H9 (cell line): Measurements from ENCODE around the gene F12. TPM values are rescaled to one million over a fixed set of nuclear protein-coding genes. Genes with fewer than 3 reads are reported as not detected.

Experiments
- DNase-seq: peaks from one replicate; pipeline ENCODE4 v3.0.0-alpha.2; 2017
- H2AFZ ChIP-seq: one replicate; pipeline ENCODE4 v1.6.1; 2013; ENCODE audit warnings: mild to moderate bottlenecking, low read length, control low read depth, moderate library complexity
- H2AK5ac ChIP-seq: 2 replicates; pipeline ENCODE4 v1.6.1; 2013; ENCODE audit warnings: low read length, control low read depth, mixed read lengths; ENCODE audit not compliant: insufficient read length
- H2BK120ac ChIP-seq: one replicate; pipeline ENCODE4 v1.6.1; 2013; ENCODE audit warnings: low read depth, mild to moderate bottlenecking, low read length, control low read depth, inconsistent platforms; ENCODE audit not compliant: poor library complexity, severe bottlenecking
- H2BK12ac ChIP-seq: 2 replicates; pipeline ENCODE4 v1.6.1; 2013; ENCODE audit warnings: low read length, control low read depth, mixed read lengths, low read depth; ENCODE audit not compliant: insufficient read length
- H2BK15ac ChIP-seq: 2 replicates; pipeline ENCODE4 v1.6.1; 2013; ENCODE audit warnings: low read depth, low read length, control low read depth
- H2BK20ac ChIP-seq: one replicate; pipeline ENCODE4 v1.6.1; 2013; ENCODE audit warnings: low read depth, mild to moderate bottlenecking, low read length, control low read depth, inconsistent platforms; ENCODE audit not compliant: poor library complexity, severe bottlenecking
- H2BK5ac ChIP-seq: 2 replicates; pipeline ENCODE4 v1.6.1; 2013; ENCODE audit warnings: low read length, control low read depth, mixed read lengths; ENCODE audit not compliant: insufficient read length
- H3K14ac ChIP-seq: 2 replicates; pipeline ENCODE4 v1.6.1; 2013; ENCODE audit warnings: low read length, control low read depth; ENCODE audit not compliant: insufficient read depth
- H3K18ac ChIP-seq: 2 replicates; pipeline ENCODE4 v1.6.1; 2013; ENCODE audit warnings: low read depth, mild to moderate bottlenecking, mixed read lengths, low read length, control low read depth; ENCODE audit not compliant: insufficient read length
- H3K23ac ChIP-seq: 2 replicates; pipeline ENCODE4 v1.6.1; 2013; ENCODE audit warnings: low read length, control low read depth, mixed read lengths, low read depth; ENCODE audit not compliant: insufficient read length
- H3K23me2 ChIP-seq: 2 replicates; pipeline ENCODE4 v1.6.1; 2013; ENCODE audit warnings: low read depth, mild to moderate bottlenecking, mixed read lengths, low read length, control low read depth; ENCODE audit not compliant: insufficient read length, poor library complexity, severe bottlenecking
- H3K27ac ChIP-seq: 2 replicates; pipeline ENCODE4 v1.5.1; 2013; ENCODE audit warnings: low read length, control low read depth, mixed read lengths, low read depth; ENCODE audit not compliant: insufficient read length
- H3K27me3 ChIP-seq: 2 replicates; pipeline ENCODE4 v1.6.1; 2013; ENCODE audit warnings: low read length, control low read depth, inconsistent platforms; ENCODE audit not compliant: insufficient read depth
- H3K4ac ChIP-seq: 2 replicates; pipeline ENCODE4 v1.6.1; 2013; ENCODE audit warnings: low read depth, mild to moderate bottlenecking, control low read depth, inconsistent platforms, low read length, moderate library complexity
- H3K4me1 ChIP-seq: 2 replicates; pipeline ENCODE4 v1.6.1; 2013; ENCODE audit warnings: low read length, control low read depth, inconsistent platforms; ENCODE audit not compliant: insufficient read depth
- H3K4me2 ChIP-seq: 2 replicates; pipeline ENCODE4 v1.6.1; 2013; ENCODE audit warnings: low read length, control low read depth, mixed read lengths; ENCODE audit not compliant: insufficient read length, insufficient read depth
- H3K56ac ChIP-seq: 2 replicates; pipeline ENCODE4 v1.6.1; 2013; ENCODE audit warnings: low read depth, mild to moderate bottlenecking, mixed read lengths, low read length, control low read depth; ENCODE audit not compliant: insufficient read length
- H3K79me1 ChIP-seq: 2 replicates; pipeline ENCODE4 v1.6.1; 2013; ENCODE audit warnings: low read depth, mild to moderate bottlenecking, moderate library complexity, low read length, control low read depth, inconsistent platforms; ENCODE audit not compliant: insufficient read depth, poor library complexity, severe bottlenecking
- H3K79me2 ChIP-seq: 2 replicates; pipeline ENCODE4 v1.6.1; 2013; ENCODE audit warnings: low read length, control low read depth, inconsistent platforms; ENCODE audit not compliant: insufficient read depth
- H3K9ac ChIP-seq: 2 replicates; pipeline ENCODE4 v1.6.1; 2013; ENCODE audit warnings: low read length, control low read depth, mixed read lengths; ENCODE audit not compliant: insufficient read length; ENCODE audit errors: extremely low read depth
- H3K9me3 ChIP-seq: one replicate; pipeline ENCODE4 v1.6.1; 2013; ENCODE audit warnings: low read depth, low read length, inconsistent platforms; ENCODE audit not compliant: control insufficient read depth
- H3T11ph ChIP-seq: one replicate; pipeline ENCODE4 v1.6.1; 2013; ENCODE audit warnings: mild to moderate bottlenecking, low read length, control low read depth, inconsistent platforms
- H4K20me1 ChIP-seq: one replicate; pipeline ENCODE4 v1.6.1; 2013; ENCODE audit not compliant: control insufficient read depth, insufficient read length, insufficient read depth
- H4K5ac ChIP-seq: 2 replicates; pipeline ENCODE4 v1.6.1; 2013; ENCODE audit warnings: low read depth, mild to moderate bottlenecking, mixed read lengths, low read length, control low read depth; ENCODE audit not compliant: insufficient read length
- H4K8ac ChIP-seq: replicated peaks from 2 replicates; pipeline ENCODE4 v1.6.1; 2013; ENCODE audit warnings: low read length, control low read depth, mixed read lengths, low read depth; ENCODE audit not compliant: insufficient read length
- H4K91ac ChIP-seq: 2 replicates; pipeline ENCODE4 v1.6.1; 2013; ENCODE audit warnings: low read depth, mild to moderate bottlenecking, moderate library complexity, mixed read lengths, low read length, control low read depth; ENCODE audit not compliant: insufficient read length
- H3K27ac Mint-ChIP-seq, 3 experiments: 2 replicates in 2 of 3; 3 replicates in 1 of 3; pipeline ENCODE4 v1.8.0; 2020 to 2021; ENCODE audit warnings: mixed read lengths in 3 of 3, mild to moderate bottlenecking in 1 of 3, moderate library complexity in 1 of 3
- H3K27me3 Mint-ChIP-seq: 2 replicates; pipeline ENCODE4 v1.8.0; 2021; ENCODE audit warnings: low read depth, mild to moderate bottlenecking, moderate library complexity, mixed read lengths
- H3K36me3 Mint-ChIP-seq, 3 experiments: 2 replicates in 2 of 3; 3 replicates in 1 of 3; pipeline ENCODE4 v1.8.0; 2020 to 2021; ENCODE audit warnings: low read depth in 3 of 3, mixed read lengths in 3 of 3; ENCODE audit not compliant: insufficient read depth in 1 of 3
- H3K4me1 Mint-ChIP-seq, 2 experiments: 2 replicates each; pipeline ENCODE4 v1.8.0; 2020; ENCODE audit warnings: mixed read lengths in 2 of 2
- H3K4me3 Mint-ChIP-seq, 2 experiments: 2 replicates in 1 of 2; 3 replicates in 1 of 2; pipeline ENCODE4 v1.8.0; 2020 to 2021; ENCODE audit warnings: mild to moderate bottlenecking in 2 of 2, mixed read lengths in 2 of 2, moderate library complexity in 1 of 2
- H3K9me3 Mint-ChIP-seq, 2 experiments: 2 replicates in 1 of 2; 3 replicates in 1 of 2; pipeline ENCODE4 v1.8.0; 2020; ENCODE audit warnings: mild to moderate bottlenecking in 2 of 2, mixed read lengths in 2 of 2, moderate library complexity in 1 of 2
- CTCF ChIP-seq: fragments of 200-600 bp; sonication (generic); conservative IDR thresholded peaks from 3 replicates; pipeline ENCODE4 v1.8.0; 2021; ENCODE audit warnings: antibody characterized with exemption, mild to moderate bottlenecking
- WGBS: extraction: QIAGEN DNeasy Blood & Tissue Kit; methylation state at CpG from one replicate; pipeline ENCODE4 v1.1.7; 2013; ENCODE audit warnings: missing lambda C conversion rate, low lambda C conversion rate, mixed read lengths; ENCODE audit not compliant: insufficient read length; ENCODE audit errors: extremely low coverage; 5-methylcytosine and 5-hydroxymethylcytosine counted together
- total RNA-seq: library from RNA; stranded (reverse); gene quantifications from 2 replicates; pipeline ENCODE4 v1.2.1, GENCODE V29; 2021

Gene F12
- total RNA-seq, 1 experiment from 2014 or later: 3.5 TPM

- Histone ChIP-seq H2BK20ac (no peak overlapping the region), H3K4me1 (no peaks in the 10 kb centered on the region), H3K27me3 (peaks cover 12% of the 10 kb centered on the region; the same call in 1 of the 2 replicates), H2BK12ac (no peak overlapping the region), H4K91ac (no peak overlapping the region), H3K23ac (no peak overlapping the region), H3K79me2 (no peaks in the 10 kb centered on the region), H3K27ac (no peak overlapping the region), H2BK5ac (no peak overlapping the region), H2AFZ (no peak overlapping the region), H3K56ac (no peak overlapping the region), H3K4me2 (peak overlapping the region; percentile 60), H4K8ac (no peak overlapping the region), H2AK5ac (no peak overlapping the region), H2BK120ac (no peak overlapping the region), H4K20me1 (no peaks in the 10 kb centered on the region), H3K4ac (no peak overlapping the region), H3K79me1 (no peaks in the 10 kb centered on the region), H4K5ac (no peak overlapping the region), H3T11ph (no peak overlapping the region), H2BK15ac (no peak overlapping the region), H3K9me3 (no peaks in the 10 kb centered on the region), H3K18ac (no peak overlapping the region), H3K14ac (no peak overlapping the region), H3K23me2 (peaks cover 23% of the 10 kb centered on the region), H3K9ac (no peak overlapping the region)
- WGBS: no CpG with 5 or more reads among the region's 61 CpGs
- Mint-ChIP-seq H3K36me3 (no peaks in the 10 kb centered on the region), H3K27ac (no peak overlapping the region), H3K27me3 (peaks cover 79% of the 10 kb centered on the region), H3K9me3 (peaks cover 0 to 2% of the 10 kb centered on the region in 2 experiments; a peak in 2 of 5 replicates), H3K4me1 (peaks cover 10 to 11% of the 10 kb centered on the region in 2 experiments), H3K4me3 (peak overlapping the region; percentile 63 to 89)
- no peak for TF ChIP-seq CTCF
- DNase-seq: peak; percentile 72
These were observed 6.1 kb downstream of the F12 start for GRCh38 chr5:177403102-177403791.
